ENCODE data around the gene OR4C11.

Gene OR4C11, protein sequence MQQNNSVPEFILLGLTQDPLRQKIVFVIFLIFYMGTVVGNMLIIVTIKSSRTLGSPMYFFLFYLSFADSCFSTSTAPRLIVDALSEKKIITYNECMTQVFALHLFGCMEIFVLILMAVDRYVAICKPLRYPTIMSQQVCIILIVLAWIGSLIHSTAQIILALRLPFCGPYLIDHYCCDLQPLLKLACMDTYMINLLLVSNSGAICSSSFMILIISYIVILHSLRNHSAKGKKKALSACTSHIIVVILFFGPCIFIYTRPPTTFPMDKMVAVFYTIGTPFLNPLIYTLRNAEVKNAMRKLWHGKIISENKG

DNA sequence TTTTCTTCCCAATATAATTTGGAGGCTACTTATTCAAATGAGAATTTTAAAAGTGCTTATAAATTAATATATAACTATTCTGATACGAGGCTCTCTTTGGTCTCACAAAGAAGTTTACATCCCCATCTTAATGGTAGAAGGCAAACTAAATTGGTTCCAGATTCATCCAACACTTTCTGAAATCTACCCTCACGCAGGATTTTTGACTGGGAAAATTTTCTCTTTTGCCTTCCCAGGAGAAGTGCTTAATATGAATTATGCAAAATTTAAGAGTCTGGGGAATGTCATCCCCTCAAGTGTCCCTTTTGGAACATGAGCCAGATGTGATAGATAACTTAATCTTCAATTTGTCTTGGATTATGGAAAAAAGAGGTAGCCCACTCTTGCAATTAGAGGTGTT, at the start of gene OR4C11:
TSS of gene OR4C11 (minus strand) at position 101 of the 400 bp plus-strand sequence. CDS start 3,272 bp downstream, outside the sequence.
- DNase-seq (ENCODE audit: low read depth in 2 of 2): no peak

DNA sequence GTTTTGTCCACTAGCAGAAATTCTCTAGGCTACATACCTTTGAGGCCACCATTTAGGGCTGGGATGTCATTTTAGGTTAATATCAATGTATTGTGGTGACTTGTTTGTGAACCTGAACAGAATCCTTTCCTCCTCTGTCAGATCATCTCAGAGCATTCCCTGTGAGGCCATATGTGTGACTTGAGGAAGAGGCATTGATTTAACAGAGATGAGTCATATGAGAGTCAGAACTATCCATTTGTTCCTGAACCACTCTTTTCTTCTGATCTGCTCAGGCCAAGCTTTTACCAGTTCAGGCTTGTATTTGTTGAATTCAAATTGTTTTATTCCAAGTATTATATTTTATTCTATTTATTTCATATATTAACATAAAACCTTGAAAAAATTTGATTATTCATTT, 47.7 kb upstream of the OR4C11 start:
- no peak for DNase-seq (ENCODE audit: low read depth in 2 of 2)

DNA sequence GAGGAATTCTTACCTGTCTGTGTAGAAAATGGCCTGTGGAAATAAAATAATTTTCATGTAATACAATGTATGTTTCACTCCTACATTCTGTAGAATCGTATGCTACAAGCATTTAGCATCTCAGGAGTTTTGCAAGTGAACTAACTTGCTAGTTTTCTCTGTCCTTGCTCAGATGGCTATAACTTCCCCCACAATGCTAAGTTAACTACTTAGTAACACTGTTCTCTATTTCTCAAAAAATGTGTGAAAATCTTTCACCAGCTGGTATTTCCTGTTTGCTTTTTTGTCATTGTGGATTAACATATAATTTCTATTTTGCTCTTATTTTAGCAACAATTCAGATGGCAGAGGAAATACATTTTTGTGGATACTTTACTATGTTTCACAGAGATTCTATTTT, 45.1 kb upstream of the OR4C11 start:
- DNase-seq (ENCODE audit: low read depth in 2 of 2): no peak

DNA sequence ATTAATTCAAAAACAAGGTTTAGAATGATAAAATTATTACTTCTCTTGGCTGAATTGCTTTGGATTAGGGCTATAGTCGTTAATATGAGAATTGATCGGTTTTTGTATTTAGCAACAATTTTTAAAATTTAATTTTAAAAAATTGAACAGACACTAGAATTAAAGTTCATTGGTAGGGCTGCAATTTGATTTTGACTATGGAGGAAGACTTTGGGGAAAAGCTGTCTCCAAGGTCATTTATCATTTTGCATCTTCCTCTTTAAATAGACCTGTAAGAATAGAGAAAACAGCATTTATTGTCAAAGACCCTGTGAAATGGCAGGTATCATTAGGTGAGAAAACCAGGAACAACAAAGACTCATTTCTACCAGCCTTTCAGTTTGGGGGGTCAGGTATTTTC, 40.6 kb upstream of the OR4C11 start, which contains the start of gene OR4S2:
TSS of gene OR4S2 (plus strand) at position 301 of the 400 bp plus-strand sequence. CDS start 2,577 bp downstream, outside the sequence.
- no peak for DNase-seq (ENCODE audit: low read depth in 2 of 2)

DNA sequence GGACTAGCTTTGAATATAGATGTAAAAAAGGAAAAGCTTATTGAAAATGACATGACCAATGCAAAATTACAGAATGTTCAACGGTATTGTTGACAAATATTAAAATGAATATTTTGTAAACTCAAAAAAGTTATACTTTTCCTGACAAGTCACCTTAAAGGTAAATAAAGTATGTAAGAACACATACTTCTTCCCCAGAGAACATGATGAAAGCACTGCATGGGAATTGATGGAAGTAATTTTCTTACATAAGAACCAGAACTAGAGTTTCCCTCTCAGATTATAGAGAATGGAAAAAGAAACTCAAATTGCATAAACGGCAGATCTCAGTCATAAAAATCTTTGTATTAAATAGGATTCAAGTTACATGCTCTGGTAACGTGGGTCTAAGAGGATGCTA, 27.4 kb upstream of the OR4C11 start, which contains the start of gene OR4P4:
TSS of gene OR4P4 (plus strand) at position 301 of the 400 bp plus-strand sequence.
- no peak for DNase-seq (ENCODE audit: low read depth in 2 of 2)

DNA sequence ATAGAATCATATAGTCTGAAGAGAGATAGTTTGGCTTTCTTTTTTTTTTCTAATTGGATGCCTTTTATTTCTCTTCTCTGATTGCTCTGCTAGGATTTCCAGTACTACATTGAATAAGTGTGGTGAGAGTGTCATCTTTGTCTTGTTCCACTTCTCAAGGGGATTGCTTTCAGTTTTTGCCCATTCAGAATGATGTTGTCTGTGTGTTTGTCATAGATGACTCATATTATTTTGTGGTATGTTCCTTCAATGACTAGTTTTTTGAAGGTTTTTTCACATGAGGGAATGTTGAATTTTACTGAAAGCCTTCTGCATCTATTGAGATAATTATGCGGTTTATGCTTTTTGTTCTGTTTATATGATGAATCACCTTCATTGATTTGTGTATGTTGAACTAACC, 17.1 kb upstream of the OR4C11 start:
- no peak for DNase-seq (ENCODE audit: low read depth in 2 of 2)

DNA sequence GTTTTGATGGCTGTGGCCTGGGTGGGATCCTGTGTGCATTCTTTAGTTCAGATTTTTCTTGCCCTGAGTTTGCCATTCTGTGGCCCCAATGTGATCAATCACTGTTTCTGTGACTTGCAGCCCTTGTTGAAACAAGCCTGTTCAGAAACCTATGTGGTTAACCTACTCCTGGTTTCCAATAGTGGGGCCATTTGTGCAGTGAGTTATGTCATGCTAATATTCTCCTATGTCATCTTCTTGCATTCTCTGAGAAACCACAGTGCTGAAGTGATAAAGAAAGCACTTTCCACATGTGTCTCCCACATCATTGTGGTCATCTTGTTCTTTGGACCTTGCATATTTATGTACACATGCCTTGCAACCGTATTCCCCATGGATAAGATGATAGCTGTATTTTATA, 34.9 kb downstream of the OR4C11 start:
- no peak for DNase-seq (ENCODE audit: low read depth in 2 of 2)

DNA sequence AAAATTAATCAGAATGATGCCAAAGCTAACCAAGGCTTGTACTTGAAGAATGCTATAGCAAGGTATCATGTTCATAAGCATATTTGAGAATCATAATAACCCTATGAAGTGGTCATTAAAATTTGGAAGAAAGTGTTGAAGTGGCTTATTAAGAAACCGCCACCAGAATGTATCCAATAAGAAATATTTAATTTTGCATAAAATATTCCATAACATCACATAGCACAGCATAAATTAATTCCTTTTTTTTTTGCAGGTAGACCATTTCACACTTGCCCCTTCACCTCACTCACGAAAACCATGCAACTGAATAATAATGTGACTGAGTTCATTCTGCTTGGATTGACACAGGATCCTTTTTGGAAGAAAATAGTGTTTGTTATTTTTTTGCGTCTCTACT, 35.6 kb downstream of the OR4C11 start, which contains the start of gene OR4C16:
TSS of gene OR4C16 (plus strand) at position 301 of the 400 bp plus-strand sequence. CDS start at position 301, 0 bp downstream.
- DNase-seq (ENCODE audit: low read depth in 2 of 2): no peak

DNA sequence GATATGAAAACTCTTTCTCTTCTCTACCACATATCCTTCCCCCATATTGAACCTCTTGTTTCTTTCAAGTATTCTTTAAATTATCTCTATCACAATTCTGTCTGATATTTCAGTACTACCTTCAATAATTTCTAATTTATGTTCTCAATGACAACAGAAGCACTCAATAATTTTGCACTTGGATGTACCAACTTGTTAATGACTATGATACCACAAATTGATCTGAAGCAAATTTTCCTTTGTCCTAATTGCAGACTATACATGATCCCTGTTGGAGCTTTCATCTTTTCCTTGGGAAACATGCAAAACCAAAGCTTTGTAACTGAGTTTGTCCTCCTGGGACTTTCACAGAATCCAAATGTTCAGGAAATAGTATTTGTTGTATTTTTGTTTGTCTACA, 53.3 kb downstream of the OR4C11 start, which contains the start of gene OR4C15:
TSS of gene OR4C15 (plus strand) at position 301 of the 400 bp plus-strand sequence. CDS start at position 301, 0 bp downstream.
- no peak for DNase-seq (ENCODE audit: low read depth in 2 of 2)

All from stimulated activated CD8-positive, alpha-beta memory T cell treated with anti-CD3 and anti-CD28 coated beads, Interleukin-7, amount 100 ng/mL, for 4 hours (primary cell).